NCI-H524 (cell line): ENCODE data around the gene PRKAR1B.
"Not testable (repeated sequence)": the region's sequence is repeated elsewhere in the genome, so short reads cannot be mapped to it uniquely, and the experiment has no call there.

ENCODE experiments used
- DNase-seq, 2 experiments: peaks; one replicate each; lab custom pipeline; 2025; lab: John Stamatoyannopoulos, UW

Gene PRKAR1B

DNA sequence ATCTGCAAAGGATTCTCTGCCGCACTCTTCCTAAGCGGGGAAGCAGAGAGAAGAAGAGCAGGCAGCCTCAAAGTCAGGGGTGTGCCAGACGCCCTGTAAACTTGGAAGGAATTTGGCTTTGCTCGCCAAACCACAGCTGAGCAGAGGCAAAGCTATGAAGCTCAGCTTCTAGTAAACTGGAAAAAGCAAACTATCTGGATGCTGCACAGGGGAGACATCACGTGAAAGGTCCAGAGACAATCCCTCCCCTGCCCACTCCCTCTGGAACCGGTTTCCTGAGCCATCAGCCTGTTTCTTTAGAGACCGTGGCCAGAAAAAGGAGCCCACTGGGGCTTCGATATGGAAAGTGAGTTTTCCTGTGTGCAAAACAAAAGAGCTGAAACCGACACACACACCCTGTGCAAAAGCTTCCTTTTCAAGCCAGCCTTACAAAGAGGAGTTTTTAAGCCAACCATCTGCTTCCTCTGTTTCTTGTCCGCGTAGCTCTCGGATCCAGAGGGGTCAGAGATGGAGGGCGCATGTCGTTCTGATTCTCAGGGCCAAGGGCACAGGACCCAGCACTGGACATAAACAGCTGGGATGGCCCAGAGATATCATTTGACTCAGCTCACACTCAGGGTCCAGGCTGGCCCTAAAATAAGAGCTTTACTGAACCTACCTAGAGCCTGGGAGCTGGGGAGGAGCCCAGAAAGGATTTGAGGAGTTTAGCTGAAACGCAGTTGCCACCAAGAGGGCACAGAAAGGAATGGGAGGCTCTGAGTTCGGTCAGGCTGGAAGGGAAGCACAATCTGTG lies 58.7 kb downstream of the PRKAR1B start:
- DNase-seq = no peak

- DNase-seq = no peak
These were observed 60.4 kb downstream of the PRKAR1B start for GRCh38 chr7:666454-667292.

GRCh38 chr7:665736-666453 lies 61.2 kb downstream of the PRKAR1B start:
- no peak for DNase-seq

- DNase-seq = no peak
These were observed 61.9 kb downstream of the PRKAR1B start for GRCh38 chr7:664997-665735.

DNA sequence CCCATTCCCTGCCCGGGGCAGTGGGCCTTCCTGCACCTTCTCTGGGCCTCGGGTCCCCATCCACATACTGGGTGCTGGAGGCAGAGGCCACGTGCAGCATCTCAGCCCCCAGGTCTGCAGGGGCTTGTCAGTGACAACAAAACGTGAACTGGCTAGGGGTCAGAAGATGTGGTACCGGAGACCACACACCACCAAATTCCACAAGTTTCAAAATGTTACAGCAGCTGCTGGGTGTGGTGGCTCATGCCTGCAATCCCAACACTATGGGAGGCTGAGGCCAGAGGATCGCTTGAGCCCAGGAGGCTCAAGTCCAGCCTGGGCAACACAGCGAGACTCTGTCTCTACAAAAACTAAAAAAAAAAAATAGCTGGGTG lies 62.7 kb downstream of the PRKAR1B start:
- DNase-seq = no peak

GRCh38 chr7:662576-662975 lies 64.5 kb downstream of the PRKAR1B start:
- no peak for DNase-seq

DNA sequence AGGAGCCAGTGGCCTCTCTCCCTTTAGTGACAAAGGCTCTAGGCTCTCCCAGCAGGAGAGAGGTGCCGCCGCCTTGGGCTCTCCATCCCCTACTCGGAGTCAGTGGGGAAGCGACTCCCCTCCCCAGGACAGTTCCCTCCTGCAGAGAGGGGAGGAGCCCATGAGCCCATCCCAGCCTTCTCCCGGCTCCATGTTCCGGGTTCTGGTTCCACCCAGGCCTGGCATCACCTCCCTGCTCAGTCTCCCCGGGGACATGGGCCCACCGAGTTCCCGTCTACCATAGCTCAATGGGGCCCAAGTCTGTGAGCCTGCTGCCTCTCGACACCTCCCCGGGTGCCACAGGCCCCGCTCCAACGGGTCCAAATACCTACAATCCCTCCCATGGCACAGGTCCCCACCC lies 67.1 kb downstream of the PRKAR1B start:
- no peak for DNase-seq

DNA sequence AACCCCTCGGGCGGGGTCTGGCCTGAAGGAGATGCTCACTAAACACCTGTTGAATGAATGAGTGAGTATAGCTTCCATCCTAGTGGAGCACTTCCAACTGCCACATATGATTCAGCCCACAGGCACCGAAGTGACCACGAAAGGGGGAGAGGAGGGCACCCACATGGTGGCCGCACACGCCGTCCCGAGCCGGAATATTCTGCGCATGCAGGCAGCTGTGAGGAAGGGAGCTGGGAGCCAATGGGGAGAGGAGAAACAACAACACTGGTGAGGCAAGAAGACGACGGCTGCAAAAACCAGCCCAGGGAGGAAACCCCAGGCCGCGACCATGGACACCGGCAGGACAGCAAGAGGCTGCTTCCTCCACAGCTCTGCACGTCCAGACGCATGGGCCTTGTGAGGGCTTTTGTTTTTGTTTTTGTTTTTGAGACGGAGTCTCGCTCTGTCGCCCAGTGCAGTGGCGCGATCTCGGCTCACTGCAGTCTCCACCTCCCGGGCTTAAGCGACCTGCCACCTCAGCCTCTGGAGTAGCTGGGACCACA lies 67.7 kb downstream of the PRKAR1B start:
- DNase-seq = no peak

DNA sequence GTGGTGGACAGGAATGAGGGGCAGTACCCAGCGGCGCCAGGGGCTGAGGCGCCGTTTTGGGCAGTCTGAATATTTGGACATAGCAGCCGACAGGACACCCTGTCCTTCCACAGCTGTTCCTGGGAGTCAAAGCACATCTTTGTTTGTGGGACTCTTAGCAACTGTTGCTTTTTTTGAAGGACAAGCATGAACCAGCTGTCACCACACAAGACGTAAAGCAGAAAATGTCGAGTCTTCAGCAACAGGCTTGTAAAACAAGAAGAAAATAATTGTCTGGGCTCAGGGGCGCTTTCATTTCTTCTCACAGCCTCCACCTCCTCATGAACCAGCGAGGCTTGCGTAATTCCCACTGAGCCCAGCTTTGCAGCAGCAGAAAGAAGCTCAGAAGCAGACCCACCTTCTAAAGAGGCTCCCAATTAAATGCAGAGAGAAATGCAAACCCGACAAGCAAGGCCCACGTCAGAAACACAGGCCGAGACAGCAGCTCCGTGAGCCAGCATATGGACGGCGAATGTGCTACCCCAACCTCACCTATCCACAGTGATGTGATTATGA lies 69.4 kb downstream of the PRKAR1B start:
- no peak for DNase-seq

- DNase-seq = not testable (repeated sequence)
These were observed 70.1 kb downstream of the PRKAR1B start for GRCh38 chr7:657010-657409.

DNA sequence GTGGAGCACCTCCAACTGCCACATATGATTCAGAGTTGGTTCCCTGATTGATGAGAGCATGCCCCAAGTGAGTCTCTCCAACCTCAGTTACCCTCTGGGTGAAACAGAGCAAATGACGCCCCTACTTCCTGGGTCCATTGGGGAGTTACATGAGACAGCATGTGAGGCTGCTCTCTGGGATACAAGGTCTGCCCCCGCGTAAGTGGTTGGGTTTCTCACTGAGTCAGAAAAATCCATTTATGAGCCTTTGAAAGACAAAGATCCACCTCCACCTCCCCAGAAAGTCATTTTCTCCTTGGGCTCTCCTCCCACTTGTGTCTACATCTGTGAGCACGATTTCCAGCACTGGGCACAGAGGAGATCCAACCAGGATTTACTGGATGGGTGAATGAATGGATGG lies 71.3 kb downstream of the PRKAR1B start:
- no peak for DNase-seq

GRCh38 chr7:653829-654764 lies 73.0 kb downstream of the PRKAR1B start:
- DNase-seq = no peak

DNA sequence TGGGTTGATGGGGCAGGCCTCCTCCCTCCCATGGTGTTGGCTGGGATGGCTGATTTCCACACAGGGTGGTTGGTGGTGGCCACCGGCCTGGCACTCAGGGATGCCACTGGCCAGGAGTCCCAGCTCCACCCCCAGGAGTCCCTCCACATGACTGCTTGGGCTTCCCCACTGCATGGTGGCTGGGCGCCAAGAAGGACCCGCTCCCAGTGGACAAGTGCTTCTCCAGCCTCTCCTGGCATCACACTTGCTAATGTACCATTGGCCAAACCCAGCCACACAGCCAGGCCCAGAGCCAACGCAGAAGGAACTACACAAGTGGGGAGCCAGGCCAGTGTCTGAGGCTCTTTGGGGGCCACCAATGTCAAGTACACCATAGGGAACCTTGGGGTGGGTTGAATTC lies 74.2 kb downstream of the PRKAR1B start:
- no peak for DNase-seq

- DNase-seq = not testable (repeated sequence)
These were observed 74.9 kb downstream of the PRKAR1B start for GRCh38 chr7:652167-652566.

- DNase-seq = no peak
These were observed 75.9 kb downstream of the PRKAR1B start for GRCh38 chr7:651032-651728.

DNA sequence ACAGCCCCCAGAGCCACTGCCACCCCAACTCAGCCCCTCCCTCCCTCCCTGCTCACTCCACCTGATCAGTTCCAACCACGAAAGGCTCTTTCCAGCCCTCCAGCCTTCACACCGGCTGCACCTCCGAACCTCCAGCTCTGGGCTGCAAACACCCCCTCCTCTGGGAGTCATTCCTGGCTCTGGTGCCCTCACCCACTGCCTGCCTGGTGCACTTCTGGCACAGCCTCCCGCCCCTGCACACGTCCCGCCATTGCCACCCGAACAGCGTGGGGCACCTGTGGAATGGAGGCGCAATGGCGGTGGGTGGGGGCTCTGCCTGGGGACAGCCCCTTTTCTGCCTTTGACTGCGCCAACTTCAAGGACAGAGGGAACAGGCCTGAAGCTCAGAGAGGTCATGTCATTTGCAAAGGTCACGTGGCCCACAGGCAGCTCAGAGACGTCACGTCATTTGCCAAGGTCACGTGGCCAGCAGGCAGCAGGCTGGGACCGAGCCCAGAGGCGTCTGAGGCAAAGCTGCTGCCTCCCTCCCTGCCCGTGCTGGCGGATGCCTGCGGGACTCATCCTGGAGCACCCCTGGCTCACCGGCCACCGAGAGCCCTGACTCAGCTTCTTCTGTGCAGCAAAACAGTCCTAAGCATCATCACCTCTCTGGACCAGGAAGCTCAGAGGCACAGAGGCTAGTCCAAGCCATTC lies 76.6 kb downstream of the PRKAR1B start:
- DNase-seq = no peak

DNA sequence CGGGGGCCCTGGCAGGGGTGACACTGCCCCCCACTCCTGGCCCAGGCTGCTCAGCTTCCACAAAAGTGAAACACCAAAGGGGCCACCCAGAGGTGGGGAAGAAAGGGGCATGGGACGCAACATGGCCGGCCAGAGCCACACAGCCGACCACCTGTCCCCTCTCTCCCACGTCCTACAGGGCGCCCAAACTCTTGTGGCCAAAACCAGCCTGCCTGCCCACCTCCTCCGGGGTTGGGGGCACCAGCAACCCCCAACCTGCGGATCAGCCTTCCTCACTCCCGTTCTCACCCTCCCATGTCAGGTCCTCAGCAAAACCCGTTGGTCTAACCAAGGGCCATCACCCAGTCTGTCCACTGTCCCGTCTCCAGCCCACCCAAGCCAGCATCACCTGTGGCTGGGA lies 80.1 kb downstream of the PRKAR1B start:
- no peak for DNase-seq

DNA sequence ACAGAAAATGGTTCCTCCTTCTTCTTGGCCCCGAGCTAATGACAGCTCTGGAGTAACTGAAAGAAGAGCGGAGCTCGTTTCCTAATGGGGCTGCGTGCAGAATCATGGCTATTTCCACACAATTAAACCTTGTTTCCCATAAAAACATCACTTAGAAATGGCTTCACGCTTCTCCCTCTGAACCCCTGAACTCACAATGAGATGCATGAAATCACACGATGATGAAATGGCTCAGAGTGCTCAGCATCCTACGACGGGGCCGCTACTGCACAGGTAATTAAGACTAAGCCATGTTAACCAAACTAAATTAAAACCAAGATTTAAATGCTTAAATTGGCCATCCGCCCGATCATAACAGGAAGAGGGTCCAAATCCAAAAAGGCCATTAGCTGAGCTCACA lies 80.6 kb downstream of the PRKAR1B start:
- DNase-seq = no peak

GRCh38 chr7:645606-646005 lies 81.5 kb downstream of the PRKAR1B start:
- no peak for DNase-seq
